Thyroid gland (tissue), 4 donors: Measurements from ENCODE around the gene AGBL1.

Experiments used
- CTCF ChIP-seq, 6 experiments: fragments of 200-600 bp in 3 of 6; fragments of 450-650 bp in 3 of 6; sonication (generic) in 3 of 6; IDR thresholded peaks; one replicate each; pipeline ENCODE4 v1.5.1; 2016 to 2019; ENCODE audit warnings: antibody characterized with exemption in 6 of 6, mild to moderate bottlenecking in 2 of 6, inconsistent platforms in 1 of 6, moderate library complexity in 1 of 6
- POLR2A ChIP-seq, 2 donors: fragments of 450-650 bp; IDR thresholded peaks; one replicate each; pipeline ENCODE4 v1.6.1; 2017; ENCODE audit warnings: antibody characterized with exemption in 2 of 2, mild to moderate bottlenecking in 2 of 2, moderate library complexity in 1 of 2

GRCh38 chr15:86115145-86115801 is 35.6 kb downstream of the AGBL1 start:
- no peak for TF ChIP-seq POLR2A (IDR thresholded peaks at IDR 0.05)
- no peak for TF ChIP-seq CTCF (IDR thresholded peaks at IDR 0.05)
